ENCODE measurements around the gene SBNO1. TPM values are rescaled to one million over a fixed set of nuclear protein-coding genes. Genes with fewer than 3 reads are reported as not detected.

Gene SBNO1
- total RNA-seq, 2 donors from 2014 or later = 16.7 to 19.8 TPM

DNA sequence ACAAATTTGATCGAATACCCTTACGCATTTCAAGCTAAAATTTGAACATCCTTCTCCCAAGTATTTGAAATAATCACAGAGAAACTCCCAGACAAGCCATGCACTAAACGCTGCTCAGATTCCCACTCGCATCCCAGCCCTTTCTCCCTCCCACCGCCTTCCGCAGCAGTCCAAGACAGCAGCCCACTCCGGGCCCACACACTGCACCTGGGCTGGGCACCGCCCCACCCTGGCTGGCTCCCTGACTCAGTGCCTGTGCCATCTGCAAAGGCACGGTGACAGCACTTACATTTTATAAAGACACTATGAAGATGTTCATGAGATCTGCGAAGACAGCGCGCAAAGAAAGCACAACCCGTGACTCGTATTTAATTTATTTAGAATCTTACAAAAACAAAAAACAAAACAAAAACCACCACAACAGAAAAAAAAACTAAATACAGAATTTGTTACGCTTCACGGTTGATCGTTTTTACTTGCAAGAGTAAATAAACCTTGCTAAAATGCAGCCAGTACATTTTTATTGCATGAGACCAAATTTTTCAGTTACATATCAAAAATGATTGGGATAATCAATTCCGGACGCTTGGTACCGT is 75.8 kb downstream of the SBNO1 start:
- H3K4me3 ChIP-seq = no peak overlapping the region
- no peaks in the 10 kb centered on the region for H3K9me3 ChIP-seq
- H3K4me1 ChIP-seq = no peaks in the 10 kb centered on the region
- DNase-seq (ENCODE audit: low spot score) = no peak
- TF ChIP-seq, protein P1, sequence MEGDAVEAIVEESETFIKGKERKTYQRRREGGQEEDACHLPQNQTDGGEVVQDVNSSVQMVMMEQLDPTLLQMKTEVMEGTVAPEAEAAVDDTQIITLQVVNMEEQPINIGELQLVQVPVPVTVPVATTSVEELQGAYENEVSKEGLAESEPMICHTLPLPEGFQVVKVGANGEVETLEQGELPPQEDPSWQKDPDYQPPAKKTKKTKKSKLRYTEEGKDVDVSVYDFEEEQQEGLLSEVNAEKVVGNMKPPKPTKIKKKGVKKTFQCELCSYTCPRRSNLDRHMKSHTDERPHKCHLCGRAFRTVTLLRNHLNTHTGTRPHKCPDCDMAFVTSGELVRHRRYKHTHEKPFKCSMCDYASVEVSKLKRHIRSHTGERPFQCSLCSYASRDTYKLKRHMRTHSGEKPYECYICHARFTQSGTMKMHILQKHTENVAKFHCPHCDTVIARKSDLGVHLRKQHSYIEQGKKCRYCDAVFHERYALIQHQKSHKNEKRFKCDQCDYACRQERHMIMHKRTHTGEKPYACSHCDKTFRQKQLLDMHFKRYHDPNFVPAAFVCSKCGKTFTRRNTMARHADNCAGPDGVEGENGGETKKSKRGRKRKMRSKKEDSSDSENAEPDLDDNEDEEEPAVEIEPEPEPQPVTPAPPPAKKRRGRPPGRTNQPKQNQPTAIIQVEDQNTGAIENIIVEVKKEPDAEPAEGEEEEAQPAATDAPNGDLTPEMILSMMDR (IDR thresholded peaks at IDR 0.05) = no peak
- peaks cover 22% of the 10 kb centered on the region for H3K36me3 ChIP-seq
- H3K27ac ChIP-seq = no peak overlapping the region
- H3K27me3 ChIP-seq = no peaks in the 10 kb centered on the region

DNA sequence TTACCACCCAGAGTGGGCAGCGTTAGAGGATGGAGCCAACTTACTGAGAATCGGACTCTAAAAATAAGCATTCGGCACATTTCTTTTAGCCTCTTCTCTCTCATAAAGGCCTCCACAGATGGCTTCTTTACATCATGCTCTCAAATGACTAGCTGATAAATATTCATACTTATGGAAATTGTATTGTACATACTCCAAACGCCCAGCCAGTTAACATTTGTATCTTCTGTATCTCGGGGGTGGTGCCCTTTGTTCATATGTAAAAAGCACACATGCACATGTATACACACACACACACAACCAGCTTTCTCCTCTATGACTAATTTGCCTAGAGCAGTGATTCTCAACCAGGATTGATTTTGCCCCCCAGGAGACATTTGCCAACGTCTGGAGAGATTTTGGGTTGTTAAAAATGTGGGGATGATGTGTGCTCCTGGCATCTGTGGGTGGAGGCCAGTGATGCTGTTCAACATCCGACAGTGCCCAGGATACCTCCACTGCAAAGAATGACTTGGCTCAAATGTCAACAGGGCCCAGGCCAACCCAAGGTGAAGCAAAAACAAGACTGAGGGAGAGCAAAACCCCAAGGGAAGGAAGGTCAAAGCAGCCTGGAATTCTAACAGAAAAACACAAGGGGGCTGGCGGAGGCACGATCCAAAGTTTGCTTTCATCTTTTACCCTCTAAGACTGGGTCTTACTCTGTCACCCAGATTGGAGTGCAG is 77.8 kb downstream of the SBNO1 start:
- Histone ChIP-seq H3K27ac (no peak overlapping the region), H3K27me3 (no peaks in the 10 kb centered on the region), H3K9me3 (no peaks in the 10 kb centered on the region), H3K36me3 (peaks cover 7% of the 10 kb centered on the region), H3K4me1 (no peaks in the 10 kb centered on the region), H3K4me3 (no peak overlapping the region)
- TF ChIP-seq, protein P1 (IDR thresholded peaks at IDR 0.05) = no peak
- DNase-seq (ENCODE audit: low spot score) = no peak

DNA sequence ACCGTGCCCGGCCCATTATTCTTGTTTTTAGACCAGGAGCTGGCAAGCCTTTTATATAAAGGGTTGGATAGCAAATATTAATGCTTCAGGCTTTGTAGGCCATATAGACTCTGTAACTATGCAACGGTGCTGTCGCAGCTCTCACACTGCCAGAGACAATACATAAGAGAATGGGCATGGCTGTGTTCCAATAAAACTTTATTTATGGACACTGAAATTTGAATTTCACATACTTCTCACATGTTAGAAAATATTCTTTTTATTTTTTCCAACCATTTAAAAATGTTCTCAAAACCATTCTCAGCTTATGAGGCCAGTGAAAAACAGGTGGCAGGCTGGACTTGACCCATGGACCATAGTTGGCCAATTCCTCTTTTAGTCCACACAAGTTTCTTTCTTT is 80.0 kb downstream of the SBNO1 start:
- no peak overlapping the region for H3K27ac ChIP-seq
- TF ChIP-seq, protein P1 (IDR thresholded peaks at IDR 0.05) = no peak
- no peaks in the 10 kb centered on the region for H3K9me3 ChIP-seq
- H3K4me1 ChIP-seq = no peaks in the 10 kb centered on the region
- H3K36me3 ChIP-seq = peaks cover under 1% of the 10 kb centered on the region
- no peak for DNase-seq (ENCODE audit: low spot score)
- H3K4me3 ChIP-seq = no peak overlapping the region
- H3K27me3 ChIP-seq = no peaks in the 10 kb centered on the region

DNA sequence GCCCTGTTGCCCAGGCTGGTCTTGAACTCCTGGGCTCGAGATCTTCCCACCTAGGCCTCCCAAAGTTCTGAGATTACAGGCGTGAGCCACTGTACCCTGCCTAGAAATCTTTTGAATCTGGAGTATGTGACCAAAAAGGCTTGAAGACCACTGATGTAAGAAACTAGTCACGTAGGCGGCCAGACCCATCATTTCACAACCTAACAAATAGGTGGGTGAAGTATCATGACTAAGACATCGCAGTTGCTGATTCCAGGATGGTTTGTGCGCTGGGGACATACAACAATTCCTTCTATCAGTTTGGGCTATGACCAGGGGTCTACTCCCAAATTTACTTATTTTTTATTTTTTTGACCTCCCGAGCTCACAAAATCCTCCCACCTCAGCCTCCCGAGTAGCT is 81.2 kb downstream of the SBNO1 start:
- H3K4me3 ChIP-seq = no peak overlapping the region
- H3K36me3 ChIP-seq = no peaks in the 10 kb centered on the region
- no peaks in the 10 kb centered on the region for H3K4me1 ChIP-seq
- H3K9me3 ChIP-seq = no peaks in the 10 kb centered on the region
- no peak overlapping the region for H3K27ac ChIP-seq
- H3K27me3 ChIP-seq = no peaks in the 10 kb centered on the region
- DNase-seq (ENCODE audit: low spot score) = no peak
- TF ChIP-seq, protein P1 (IDR thresholded peaks at IDR 0.05) = no peak

DNA sequence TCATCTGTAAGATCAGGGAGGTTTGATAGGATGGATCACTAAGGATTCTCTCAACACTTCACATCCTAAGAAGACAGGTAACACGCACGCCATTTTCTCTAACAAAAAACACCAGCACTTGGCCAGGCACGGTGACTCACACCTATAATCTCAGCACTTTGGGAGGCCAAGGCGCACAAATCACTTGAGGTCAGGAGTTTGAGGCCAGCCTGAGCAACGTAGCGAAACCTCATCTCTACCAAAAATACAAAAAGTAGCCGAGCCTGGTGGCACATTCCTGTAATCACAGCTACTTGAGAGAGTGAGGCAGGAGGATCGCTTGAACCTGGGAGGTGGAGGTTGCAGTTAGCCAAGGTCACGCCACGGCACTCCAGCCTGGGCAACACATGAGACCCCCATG is 82.5 kb downstream of the SBNO1 start:
- Histone ChIP-seq H3K27ac (no peak overlapping the region), H3K4me3 (no peak overlapping the region), H3K9me3 (no peaks in the 10 kb centered on the region), H3K36me3 (no peaks in the 10 kb centered on the region), H3K27me3 (no peaks in the 10 kb centered on the region), H3K4me1 (no peaks in the 10 kb centered on the region)
- DNase-seq (ENCODE audit: low spot score) = no peak
- TF ChIP-seq, protein P1 (IDR thresholded peaks at IDR 0.05) = no peak
